ENCODE data around the gene RGMA.
A peak's percentile ranks its signal among the peaks of the same experiment; 100 is the strongest.
"Not testable (repeated sequence)": the region's sequence is repeated elsewhere in the genome, so short reads cannot be mapped to it uniquely, and the experiment has no call there.

Gene RGMA

DNA sequence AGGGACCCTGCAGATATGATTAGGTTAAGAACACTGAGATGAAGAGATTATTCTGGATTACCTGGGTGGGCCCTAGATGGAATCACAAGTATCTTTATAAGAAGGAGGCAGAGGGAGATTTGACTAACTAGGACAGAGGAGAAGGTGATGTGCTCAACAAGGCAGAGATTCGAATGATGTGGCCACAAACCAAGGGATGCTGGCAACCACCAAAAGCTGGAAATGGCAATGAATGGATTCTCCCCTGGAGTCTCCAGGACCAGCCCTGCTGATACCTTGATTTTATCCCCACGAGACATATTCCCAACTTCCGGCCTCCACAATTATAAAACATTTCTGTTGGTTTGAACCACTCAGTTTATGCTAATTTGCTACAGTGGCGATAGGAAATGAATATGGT is 42.9 kb downstream of the RGMA start:
- no peak for DNase-seq

DNA sequence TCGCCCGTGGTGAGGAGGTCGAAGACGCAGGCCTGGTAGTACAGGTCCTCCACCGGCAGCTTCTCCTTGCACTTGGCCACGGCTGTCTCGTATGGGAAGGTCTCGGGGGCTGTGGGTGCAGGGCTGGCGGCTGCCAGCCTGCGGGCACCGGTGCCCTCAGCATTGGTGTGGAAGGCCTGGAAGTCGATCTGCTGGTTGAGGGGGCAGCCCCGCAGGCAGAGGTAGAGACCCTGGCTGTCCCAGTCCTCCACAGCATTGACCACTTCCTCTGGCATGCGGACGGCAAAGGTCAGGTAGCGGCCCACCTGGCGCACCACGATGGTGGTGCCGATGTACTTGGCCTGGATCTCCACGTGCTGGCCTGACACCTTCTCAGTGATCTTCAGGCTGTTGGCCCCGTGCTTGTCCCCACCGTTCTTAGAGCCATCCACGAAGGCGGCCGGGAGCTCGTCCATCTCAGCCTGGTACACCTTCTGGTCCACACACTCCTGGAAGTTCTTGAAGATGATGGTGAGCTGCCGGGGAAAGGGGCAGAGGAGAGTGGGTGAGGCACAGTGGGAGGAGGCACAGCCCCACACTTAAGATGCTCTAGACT is 43.7 kb downstream of the RGMA start:
- DNase-seq, result no peak

DNA sequence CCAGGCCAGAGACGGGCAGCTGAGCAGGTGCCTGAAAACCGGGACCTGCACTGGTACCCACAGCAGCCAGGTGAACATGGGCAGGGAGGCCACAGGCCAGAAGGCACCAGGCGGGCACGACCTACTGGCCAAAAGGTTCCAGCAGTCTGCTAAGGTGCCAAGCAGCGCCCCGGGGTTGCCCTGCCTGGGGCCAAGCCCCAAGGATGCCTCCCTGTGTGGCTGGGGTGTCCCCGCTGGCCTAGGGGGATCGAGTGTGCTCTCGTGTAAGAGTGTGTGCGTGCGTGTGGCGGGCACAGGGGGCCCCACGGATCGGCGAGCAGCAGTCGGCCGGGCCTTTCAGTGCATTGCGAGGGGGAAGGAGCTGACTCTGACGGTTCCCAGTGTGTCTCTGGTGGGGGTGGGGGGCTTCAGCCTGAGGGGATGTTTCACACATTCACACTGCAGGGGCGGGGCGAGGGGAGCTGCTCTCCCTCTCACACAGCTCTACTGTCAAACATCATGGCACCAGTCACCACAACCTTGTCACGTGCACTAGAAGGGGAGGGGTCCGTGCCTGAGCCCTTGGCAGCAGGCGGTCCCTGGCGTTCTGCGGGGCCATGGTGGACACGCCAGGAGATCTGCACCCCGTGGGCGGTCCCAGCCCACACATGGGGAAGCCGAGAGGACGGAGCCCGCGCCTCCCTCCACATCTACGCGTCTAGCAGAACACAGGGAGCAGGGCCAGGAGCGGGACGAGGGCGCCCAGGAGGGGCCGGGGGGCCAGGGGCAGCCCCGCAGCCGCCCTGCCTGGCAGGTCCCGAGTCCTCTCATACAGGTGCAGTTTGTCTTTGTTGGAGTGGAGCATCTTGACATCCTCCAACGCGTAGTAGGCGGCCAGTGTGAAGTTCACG is 44.5 kb downstream of the RGMA start:
- DNase-seq, result no peak

DNA sequence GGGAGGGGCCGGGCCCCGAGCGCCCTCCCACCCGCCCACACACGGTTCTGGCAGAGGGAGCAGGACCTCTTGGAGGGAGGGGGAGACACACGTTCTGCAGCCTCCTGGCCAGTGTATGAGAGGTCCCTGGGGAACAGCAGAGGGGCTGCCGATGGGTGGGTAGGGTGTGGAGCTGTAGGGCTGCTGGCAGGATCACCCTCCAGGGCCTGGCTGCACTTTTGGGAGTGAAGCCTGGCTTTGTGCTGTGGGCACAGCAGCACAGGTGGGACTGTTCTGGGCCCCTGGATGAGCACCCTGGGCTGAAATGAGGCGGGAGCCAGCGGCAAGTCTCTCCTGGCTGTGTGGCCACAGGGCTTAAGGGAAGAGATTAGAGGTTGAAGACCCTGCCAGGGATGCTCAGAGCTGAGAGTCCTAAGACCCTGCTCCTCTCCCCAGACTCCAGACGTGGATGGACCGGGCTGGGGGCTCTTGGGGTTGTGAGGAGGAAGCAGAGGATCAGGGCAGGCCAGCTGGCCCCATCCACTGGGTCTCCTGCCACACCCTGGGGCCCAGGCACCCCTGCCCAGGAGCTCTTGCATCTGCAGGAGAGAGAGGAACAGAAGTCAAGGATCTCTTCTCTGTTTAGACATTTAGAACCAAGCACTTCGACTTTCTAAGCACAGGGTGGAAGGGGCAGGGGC is 45.2 kb downstream of the RGMA start:
- DNase-seq, result no peak

DNA sequence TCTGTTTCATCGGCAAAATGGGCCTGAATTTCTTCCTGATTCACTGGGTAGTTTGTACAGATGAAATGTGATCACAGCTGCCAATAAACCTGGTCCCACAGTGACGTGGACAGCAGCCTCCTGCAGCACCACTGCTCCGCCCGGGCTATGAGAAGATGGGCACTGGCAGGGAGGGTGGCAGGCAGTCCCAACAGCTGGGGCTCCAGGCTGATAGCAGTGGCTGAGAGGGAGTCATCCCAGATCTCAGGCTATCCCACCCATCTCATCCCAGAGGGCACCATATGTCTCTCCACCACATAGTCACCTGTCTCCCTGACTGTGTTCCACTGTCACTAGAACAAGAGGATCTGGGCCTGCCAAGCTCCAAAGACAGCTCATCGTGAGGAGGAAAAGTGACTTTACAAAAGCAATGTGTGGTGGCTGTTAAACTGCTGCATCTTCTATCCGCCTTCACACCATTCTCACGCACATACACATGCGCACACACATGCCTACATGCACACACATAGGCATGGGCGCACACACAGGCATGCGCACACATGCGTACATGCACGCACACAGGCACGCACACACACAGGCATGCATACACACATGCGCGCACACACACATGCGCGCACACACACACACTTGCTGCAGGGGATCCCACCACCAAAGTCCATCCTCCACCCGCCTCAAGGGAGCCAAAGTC is 46.2 kb downstream of the RGMA start:
- DNase-seq, result no peak

DNA sequence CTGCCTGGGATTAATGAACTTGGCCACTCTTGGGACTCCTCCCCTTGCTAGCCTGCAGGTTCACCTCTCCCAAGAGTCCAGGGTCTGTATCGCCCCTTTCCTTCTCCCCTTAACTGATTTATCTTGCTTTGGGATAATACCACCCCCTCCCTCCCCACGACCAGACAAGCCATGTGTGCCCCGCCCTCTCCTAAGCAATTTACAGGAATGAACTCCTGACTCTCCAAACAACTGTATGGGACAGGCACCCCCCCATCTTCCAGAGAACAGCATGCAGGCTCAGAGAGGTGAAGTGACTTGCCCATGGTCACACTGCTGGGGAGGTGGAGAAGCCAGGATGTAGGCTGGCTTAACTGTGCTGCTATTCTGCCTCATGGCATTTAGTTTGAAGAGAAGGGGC is 46.8 kb downstream of the RGMA start:
- no peak for DNase-seq

DNA sequence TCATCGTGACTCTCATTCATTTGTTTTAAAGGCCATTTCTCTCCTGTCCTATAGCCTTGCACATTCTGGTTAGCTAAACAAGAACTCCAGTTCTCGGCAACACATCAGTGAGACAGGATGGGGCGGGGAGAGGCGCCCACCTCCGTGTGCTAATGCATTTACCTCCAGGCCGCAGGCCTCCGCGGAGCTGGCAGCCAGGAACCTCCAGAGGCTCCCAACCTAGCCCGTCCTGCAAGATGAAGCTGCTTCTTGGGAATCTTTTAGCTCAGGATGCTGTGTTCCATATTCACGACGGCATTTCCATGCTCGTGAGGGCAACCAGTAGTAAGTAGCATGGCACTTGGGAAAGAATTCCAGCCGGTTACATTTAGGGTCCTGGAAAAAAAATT is 47.9 kb downstream of the RGMA start:
- peak; percentile 19 for DNase-seq

DNA sequence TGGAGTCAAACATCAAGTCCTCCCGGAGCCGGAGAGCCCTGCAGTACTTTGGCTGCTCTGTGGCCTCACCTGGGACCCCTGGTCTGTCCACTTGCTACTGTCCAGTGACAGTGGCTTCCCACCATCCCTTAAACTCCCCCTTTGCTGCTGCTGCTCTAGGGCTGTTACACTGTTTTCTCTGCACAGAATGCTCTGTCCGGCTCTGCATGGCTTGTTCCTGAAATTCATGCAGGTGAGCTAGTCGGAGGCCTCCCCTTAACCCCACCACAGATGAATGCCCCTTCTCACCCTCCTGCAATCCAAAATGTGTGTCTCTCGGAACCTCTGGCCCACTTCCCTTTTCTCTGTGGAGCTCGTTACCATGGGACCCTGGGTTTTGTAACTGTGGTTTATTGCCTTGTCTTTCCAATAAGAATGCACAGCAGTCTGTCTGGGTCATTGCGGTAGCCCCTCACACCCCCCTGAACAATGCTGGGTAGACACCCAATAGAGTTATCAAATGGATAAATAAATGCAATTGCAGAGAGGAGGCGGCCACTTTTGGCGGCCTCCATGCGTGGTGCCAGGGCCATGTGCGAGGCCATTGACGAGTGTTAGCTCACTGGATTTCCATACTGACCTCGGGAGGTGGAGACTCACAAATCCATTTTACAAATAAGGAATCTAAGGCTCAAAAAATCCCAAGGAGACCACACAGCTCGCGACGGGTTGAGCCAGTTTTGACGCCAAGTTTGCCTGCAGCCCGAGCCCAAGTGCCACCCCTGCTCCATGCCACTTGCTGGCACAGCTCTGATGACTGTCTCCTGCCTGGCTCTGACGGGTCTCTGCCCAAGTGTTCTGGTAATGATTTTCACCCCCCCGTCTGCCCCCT is 48.5 kb downstream of the RGMA start:
- peak; percentile 21 for DNase-seq

DNA sequence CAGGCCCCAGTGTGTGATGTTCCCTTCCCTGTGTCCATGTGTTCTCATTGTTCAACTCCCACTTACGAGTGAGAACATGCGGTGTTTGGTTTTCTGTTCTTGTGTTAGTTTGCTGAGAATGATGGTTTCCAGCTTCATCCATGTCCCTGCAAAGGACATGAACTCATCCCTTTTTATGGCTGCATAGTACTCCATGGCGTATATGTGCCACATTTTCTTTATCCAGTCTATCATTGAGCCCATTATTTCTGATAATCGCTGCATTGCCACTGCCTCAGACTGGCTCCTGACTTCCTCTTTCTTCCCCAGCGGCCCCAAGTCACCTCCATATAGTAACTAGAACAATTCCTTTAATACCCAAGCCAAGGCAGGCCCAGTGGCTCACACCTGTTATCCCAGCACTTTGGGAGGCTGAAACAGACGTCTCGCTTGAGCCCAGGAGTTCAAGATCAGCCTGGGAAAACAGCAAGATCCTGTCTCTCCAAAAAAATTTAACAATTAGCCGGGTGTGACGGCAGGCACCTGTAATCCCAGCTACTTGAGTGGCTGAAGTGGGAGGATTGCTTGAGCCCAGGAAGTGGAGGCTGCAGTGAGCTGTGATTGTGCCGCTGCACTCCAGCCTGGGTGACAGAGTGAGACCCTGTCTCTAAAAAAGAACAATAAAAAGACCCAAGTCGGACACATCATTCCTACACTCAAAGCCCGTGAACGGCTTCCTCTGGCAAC is 49.3 kb downstream of the RGMA start:
- DNase-seq, result peak; percentile 8

DNA sequence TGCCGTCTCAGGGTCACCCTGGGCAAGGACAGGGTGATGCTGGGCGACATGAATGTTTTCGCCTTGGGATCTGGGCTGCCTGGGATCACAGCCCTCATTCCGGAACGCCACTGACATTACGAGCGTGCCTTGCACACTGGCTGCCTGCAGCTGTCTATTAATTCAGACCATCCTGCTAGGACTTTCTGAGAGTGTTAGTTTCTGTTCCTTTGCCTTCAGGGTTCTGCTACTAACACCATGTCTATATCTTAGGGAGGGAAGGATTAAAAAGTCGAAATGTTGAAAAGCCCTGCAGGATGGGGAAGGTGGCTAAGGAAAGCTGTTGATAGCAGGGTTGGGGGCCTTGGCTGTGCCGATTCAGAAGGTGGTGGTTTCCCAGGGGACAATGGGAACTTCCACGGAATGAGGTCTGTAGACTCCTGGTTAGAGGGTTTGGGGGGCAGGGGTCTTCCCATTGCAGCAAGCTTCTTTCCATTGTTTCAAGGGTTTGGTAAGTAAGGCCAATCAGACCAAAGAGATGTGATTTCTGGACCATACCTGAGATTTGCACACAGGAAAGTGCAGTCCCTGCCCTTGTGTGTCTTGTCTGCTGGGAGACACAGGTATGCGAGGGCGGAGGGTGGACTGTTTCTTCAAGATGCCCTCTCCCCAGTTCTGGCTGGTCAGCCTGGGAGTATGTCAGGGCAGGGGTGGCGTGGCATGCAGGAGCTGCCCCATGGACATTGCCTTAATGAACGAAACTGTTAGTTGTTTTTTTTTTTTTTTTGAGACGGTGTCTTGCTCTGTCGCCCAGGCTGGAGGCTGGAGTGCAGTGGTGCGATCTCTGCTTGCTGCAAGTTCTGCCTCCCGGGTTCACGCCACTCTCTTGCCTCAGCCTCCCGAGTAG is 50.9 kb downstream of the RGMA start:
- peak; percentile 23 for DNase-seq

DNA sequence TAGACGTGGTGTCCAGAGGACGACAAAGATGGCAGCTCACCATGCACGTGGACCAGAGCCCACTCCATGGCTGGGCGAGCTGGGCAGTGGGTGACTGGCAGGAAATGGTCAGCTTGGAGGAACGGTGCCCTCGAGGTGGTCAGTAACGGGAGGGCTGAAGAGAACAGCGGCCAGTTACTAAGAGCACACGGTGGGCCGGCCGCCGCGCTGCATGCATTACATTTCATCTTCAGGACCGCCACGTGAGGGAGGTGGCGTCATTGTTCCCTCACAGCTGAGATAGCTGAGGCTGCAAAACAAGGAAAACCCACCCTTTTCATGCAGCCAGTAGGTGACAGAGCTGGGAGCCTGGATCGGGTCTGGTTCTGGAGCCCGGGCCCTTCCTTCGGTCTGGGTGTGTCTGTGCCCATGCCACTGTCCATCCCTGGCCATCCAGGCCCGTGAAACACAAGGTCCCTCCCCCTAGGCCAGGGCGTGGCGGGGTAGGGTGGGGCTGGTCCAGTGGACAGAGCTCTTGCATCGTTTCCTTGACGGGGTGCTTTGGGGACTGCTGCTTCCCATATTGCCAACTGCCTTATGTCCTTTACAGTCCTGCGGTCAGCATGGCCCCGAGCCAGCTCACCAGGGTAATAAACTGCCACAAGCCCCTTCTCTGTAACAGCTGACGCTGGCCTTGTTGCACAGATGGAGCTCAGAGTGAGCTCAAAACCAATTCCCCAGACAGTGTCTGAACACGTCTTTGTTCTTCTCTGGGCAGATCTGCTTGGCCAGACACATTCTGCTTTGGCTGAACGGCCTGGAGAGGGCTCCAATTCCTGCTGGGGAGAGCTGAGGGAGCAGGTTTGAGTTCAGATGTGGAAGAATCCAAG is 51.8 kb downstream of the RGMA start:
- DNase-seq, result peak; percentile 85

DNA sequence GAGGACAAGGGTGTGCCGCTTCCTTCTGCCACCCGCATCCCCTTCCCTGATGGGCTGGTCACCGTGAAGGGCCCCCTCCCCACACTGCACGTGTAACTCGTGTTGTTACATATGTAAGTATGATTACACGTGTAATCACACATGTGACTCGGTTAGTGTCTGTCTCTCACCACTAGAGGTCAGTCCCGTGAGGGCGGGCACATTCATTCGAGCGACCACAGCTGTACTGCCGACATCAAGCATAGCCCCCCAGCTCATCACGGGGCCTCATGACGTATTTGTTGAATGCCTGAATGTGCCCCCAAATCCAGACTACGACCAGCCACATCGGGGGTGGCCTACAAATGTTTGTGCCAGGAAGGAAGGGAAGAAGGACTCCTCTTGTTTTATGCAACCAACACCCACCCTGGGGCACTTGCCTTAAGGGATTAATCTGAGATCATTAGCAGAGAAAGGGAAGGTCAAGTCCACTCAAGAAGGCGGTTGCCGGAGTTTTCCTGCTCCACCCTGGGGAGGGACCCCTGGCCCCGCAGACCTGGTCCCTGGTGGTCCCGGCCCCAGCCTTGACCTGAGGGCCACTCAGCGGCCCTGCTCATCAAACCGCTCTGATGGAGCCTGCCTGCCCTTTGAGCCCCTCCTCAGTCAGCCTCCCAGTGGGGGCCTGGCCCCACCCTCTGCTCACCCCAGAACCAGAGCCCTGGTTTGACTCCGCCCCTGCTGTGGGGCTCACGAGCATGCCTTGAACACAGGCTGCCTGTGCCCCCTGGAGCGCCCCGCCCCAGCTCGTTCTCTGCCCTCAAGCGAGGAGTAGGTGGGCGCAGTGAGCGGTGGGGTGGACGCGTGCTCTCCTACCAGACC is 52.8 kb downstream of the RGMA start:
- DNase-seq, result no peak

DNA sequence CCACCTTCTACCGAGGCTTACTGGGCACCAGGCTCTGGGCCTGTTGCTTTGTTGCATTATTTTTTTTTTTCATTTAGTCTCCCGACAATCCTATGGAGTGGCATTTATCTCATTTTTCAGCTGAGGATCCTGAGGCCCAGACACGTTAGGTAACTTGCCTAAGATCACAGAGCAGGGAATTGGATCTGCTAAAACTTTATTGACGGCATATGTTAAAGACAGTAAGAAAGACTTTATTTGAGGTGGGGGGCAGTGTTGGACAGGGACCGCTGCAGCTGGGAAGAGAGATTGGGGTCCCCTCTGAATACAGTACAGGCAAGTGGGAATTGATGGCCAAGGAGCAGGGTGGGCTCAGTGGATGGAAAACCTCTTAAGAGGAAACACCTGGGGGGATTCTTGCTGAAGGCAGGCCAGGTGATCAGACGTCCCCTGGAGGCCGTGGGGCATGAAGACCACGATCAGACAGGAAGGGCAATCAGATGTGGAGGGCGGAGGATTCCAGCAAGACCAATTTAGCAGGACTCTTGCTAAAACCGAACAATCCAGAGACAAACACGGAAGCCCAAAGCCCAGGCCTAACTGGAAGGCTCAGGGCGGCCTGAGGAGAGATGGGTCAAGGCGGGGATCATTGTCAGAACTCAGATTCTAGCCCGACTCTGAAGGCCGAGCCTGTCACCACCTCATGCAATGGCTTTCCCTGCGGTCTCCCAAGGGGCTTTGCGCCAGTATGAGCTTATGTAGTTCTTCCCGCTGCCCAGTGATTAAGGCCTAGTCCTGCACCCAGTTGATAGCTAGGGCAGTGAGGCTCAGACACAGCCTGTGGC is 53.7 kb downstream of the RGMA start:
- DNase-seq, result no peak

DNA sequence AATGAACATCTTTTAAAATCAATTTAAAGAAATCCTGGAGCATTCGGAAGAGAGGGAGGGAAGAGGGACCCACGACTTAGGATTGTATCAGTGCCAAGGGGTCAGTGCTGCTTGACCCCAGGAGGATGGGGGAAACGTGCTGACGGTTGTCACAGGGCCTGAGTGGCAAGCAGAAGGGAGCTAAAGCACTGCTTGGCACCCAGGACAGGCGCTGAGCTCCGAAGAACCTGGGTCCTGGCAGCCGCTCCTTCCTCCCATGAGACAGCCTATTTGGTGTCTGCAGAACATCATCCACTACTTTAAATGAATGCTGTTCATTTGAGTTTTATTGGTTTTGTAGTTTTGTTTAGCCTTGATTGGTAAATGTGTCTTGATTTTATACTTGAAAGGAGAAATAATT is 54.5 kb downstream of the RGMA start:
- DNase-seq, result no peak

DNA sequence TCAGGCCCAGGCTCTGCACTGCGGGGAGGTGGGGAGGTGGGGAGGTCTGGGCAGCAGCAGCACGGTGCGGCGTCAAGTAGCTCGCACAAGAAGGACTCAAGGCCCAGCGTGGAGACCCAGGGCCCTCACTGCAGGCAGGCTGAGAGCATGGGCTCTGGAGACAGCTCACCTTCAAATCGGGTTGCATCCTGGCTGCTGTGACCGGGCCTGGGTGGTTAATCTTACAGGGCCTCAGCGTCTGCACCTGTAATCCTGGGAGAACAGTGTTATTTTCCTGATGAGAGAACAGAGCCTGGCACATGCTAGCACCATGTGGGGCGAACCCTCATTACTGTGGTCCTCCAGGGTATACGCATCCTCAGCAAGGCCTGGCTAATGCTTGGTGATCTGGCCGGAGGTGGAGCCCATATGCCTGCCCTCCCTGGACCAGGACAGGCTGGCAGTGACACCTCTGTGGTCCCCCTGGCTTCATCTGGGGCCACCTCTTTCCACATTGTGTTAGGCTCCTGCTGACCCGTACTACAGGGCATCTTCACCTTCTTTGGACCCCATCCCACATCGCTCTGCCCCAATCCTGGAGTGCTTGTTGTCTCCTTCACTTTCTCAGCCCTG is 55.5 kb downstream of the RGMA start:
- DNase-seq, result no peak

DNA sequence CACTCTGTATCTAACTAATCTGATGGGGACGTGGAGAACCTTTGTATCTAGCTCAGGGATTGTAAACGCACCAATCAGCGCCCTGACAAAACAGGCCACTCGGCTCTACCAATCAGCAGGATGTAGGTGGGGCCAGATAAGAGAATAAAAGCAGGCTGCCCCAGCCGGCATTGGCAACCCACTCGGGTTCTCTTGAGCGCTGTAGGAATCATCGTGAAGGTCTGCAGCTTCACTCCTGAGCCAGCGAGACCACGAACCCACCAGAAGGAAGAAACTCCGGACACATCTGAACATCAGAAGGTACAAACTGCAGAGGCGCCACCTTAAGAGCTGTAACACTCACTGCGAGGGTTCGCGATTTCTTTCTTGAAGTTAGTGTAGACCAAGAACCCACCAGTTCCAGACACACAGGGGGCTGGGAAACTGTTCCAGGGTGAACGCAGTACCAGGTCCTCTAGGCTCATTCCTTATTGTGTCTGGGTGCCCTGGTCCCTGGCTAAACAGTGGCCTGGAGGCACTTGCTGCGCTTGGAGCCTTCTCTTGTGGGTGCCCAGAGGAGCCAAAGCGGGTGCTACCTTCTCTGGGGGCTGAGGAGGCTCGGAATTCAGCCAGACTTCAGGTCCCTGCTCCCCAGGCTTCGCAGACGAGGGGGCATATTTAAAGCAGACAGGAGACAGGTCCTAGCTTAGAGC is 56.4 kb downstream of the RGMA start:
- not testable (repeated sequence) for DNase-seq
